HPDE6-E6E7 (cell line): ENCODE measurements around the gene PPP1CA.

Experiments
- DNase-seq: peaks from one replicate; pipeline ENCODE4 v3.0.0; 2011; ENCODE audit warnings: missing footprints; ENCODE audit errors: extremely low spot score

The PPP1CA gene

GRCh38 chr11:67370351-67371076, 31.1 kb downstream of the PPP1CA start:
- no peak for DNase-seq

GRCh38 chr11:67369801-67370284, 31.8 kb downstream of the PPP1CA start:
- DNase-seq: no peak

- no peak for DNase-seq
Measured at GRCh38 chr11:67369275-67369674, 32.4 kb downstream of the PPP1CA start.

GRCh38 chr11:67368621-67369020, 33.0 kb downstream of the PPP1CA start:
- no peak for DNase-seq

- DNase-seq: no peak
Measured at GRCh38 chr11:67367761-67368227, 33.9 kb downstream of the PPP1CA start.

GRCh38 chr11:67366961-67367760, 34.5 kb downstream of the PPP1CA start:
- DNase-seq: no peak

GRCh38 chr11:67366546-67366945, 35.1 kb downstream of the PPP1CA start:
- no peak for DNase-seq

GRCh38 chr11:67365736-67366444, 35.8 kb downstream of the PPP1CA start:
- DNase-seq: no peak

- no peak for DNase-seq
Measured at GRCh38 chr11:67364783-67365722, 36.6 kb downstream of the PPP1CA start.

- DNase-seq: no peak
Measured at GRCh38 chr11:67364169-67364568, 37.5 kb downstream of the PPP1CA start.

- no peak for DNase-seq
Measured at GRCh38 chr11:67357831-67358670, 43.6 kb downstream of the PPP1CA start.

- DNase-seq: peak; percentile 68
Measured at GRCh38 chr11:67356864-67357561, 44.6 kb downstream of the PPP1CA start.

GRCh38 chr11:67356387-67356863, 45.2 kb downstream of the PPP1CA start:
- no peak for DNase-seq

GRCh38 chr11:67355794-67356386, 45.8 kb downstream of the PPP1CA start:
- no peak for DNase-seq

GRCh38 chr11:67355023-67355793, 46.5 kb downstream of the PPP1CA start:
- no peak for DNase-seq

GRCh38 chr11:67354075-67355022, 47.3 kb downstream of the PPP1CA start:
- peak; percentile 91 for DNase-seq
